ENCODE results near the gene ENOX1. TPM values are rescaled to one million over a fixed set of nuclear protein-coding genes. Genes with fewer than 3 reads are reported as not detected.
"Not testable (repeated sequence)": the region's sequence is repeated elsewhere in the genome, so short reads cannot be mapped to it uniquely, and the experiment has no call there.

The ENOX1 gene
- 5.6 TPM for polyA plus RNA-seq (2013, experiment 1 of 2)
- 6.5 TPM for polyA plus RNA-seq (2013, experiment 2 of 2)

GRCh38 chr13:43786766-43787517, at the start of gene ENOX1:
ENOX1 (minus strand) TSS chr13:43786972.
- Histone ChIP-seq H3K27ac (ENCODE audit: low read depth, low read length, severe bottlenecking) (peak within 1 kb of the TSS; percentile 8), H3K4me1 (ENCODE audit: control insufficient read depth, insufficient read depth, low read length, poor library complexity, severe bottlenecking) (no peaks in the 10 kb centered on the region), H3K36me3 (ENCODE audit: control insufficient read depth, insufficient read depth, low read length) (no peaks in the 10 kb centered on the region), H3K9me3 (ENCODE audit: control insufficient read depth, low read length) (no peaks in the 10 kb centered on the region), H3K4me3 (ENCODE audit: extremely low read depth, insufficient read depth, low read length, poor library complexity, severe bottlenecking) (peak within 1 kb of the TSS; percentile 58)
- WGBS, 2 experiments (ENCODE audit: insufficient coverage in 2 of 2), result 1% methylated on average over 59 to 84 of the region's 93 CpGs

- WGBS, 2 experiments (ENCODE audit: insufficient coverage in 2 of 2), result no CpG with 5 or more reads among the region's 2 CpGs
- Histone ChIP-seq H3K4me1 (ENCODE audit: control insufficient read depth, insufficient read depth, low read length, poor library complexity, severe bottlenecking) (peaks cover 3% of the 10 kb centered on the region), H3K9me3 (ENCODE audit: control insufficient read depth, low read length) (no peaks in the 10 kb centered on the region), H3K4me3 (ENCODE audit: extremely low read depth, insufficient read depth, low read length, poor library complexity, severe bottlenecking) (no peak overlapping the region), H3K36me3 (ENCODE audit: control insufficient read depth, insufficient read depth, low read length) (no peaks in the 10 kb centered on the region), H3K27ac (ENCODE audit: low read depth, low read length, severe bottlenecking) (no peak overlapping the region)
Observed at GRCh38 chr13:43835701-43836100, 48.9 kb upstream of the ENOX1 start.

- 100% methylated on average over 1 of the region's 2 CpGs; no CpG with 5 or more reads in 1 of the 2 experiments for WGBS, 2 experiments (ENCODE audit: insufficient coverage in 2 of 2)
- Histone ChIP-seq H3K9me3 (ENCODE audit: control insufficient read depth, low read length) (no peaks in the 10 kb centered on the region), H3K4me1 (ENCODE audit: control insufficient read depth, insufficient read depth, low read length, poor library complexity, severe bottlenecking) (no peaks in the 10 kb centered on the region), H3K36me3 (ENCODE audit: control insufficient read depth, insufficient read depth, low read length) (no peaks in the 10 kb centered on the region), H3K27ac (ENCODE audit: low read depth, low read length, severe bottlenecking) (no peak overlapping the region), H3K4me3 (ENCODE audit: extremely low read depth, insufficient read depth, low read length, poor library complexity, severe bottlenecking) (no peak overlapping the region)
Observed at GRCh38 chr13:43831088-43831487, 44.3 kb upstream of the ENOX1 start.

GRCh38 chr13:43830497-43830881, 43.7 kb upstream of the ENOX1 start:
- Histone ChIP-seq H3K4me3 (ENCODE audit: extremely low read depth, insufficient read depth, low read length, poor library complexity, severe bottlenecking) (no peak overlapping the region), H3K36me3 (ENCODE audit: control insufficient read depth, insufficient read depth, low read length) (no peaks in the 10 kb centered on the region), H3K27ac (ENCODE audit: low read depth, low read length, severe bottlenecking) (no peak overlapping the region), H3K4me1 (ENCODE audit: control insufficient read depth, insufficient read depth, low read length, poor library complexity, severe bottlenecking) (no peaks in the 10 kb centered on the region), H3K9me3 (ENCODE audit: control insufficient read depth, low read length) (no peaks in the 10 kb centered on the region)
- WGBS, 2 experiments (ENCODE audit: insufficient coverage in 2 of 2), result 88 to 91% methylated on average over 5 of the region's 5 CpGs

- H3K4me1 ChIP-seq (ENCODE audit: control insufficient read depth, insufficient read depth, low read length, poor library complexity, severe bottlenecking); H3K27ac ChIP-seq (ENCODE audit: low read depth, low read length, severe bottlenecking); H3K36me3 ChIP-seq (ENCODE audit: control insufficient read depth, insufficient read depth, low read length); H3K4me3 ChIP-seq (ENCODE audit: extremely low read depth, insufficient read depth, low read length, poor library complexity, severe bottlenecking); H3K9me3 ChIP-seq (ENCODE audit: control insufficient read depth, low read length): not testable (repeated sequence)
- no CpG with 5 or more reads among the region's 1 CpG for WGBS, 2 experiments (ENCODE audit: insufficient coverage in 2 of 2)
Observed at GRCh38 chr13:43824656-43825055, 37.9 kb upstream of the ENOX1 start.

GRCh38 chr13:43822969-43823368, 36.2 kb upstream of the ENOX1 start:
- Histone ChIP-seq H3K4me3 (ENCODE audit: extremely low read depth, insufficient read depth, low read length, poor library complexity, severe bottlenecking) (no peak overlapping the region), H3K9me3 (ENCODE audit: control insufficient read depth, low read length) (no peaks in the 10 kb centered on the region), H3K4me1 (ENCODE audit: control insufficient read depth, insufficient read depth, low read length, poor library complexity, severe bottlenecking) (no peaks in the 10 kb centered on the region), H3K36me3 (ENCODE audit: control insufficient read depth, insufficient read depth, low read length) (no peaks in the 10 kb centered on the region), H3K27ac (ENCODE audit: low read depth, low read length, severe bottlenecking) (no peak overlapping the region)
- WGBS, 2 experiments (ENCODE audit: insufficient coverage in 2 of 2), result 71 to 100% methylated on average over 1 of the region's 1 CpG

- Histone ChIP-seq H3K4me3 (ENCODE audit: extremely low read depth, insufficient read depth, low read length, poor library complexity, severe bottlenecking) (no peak overlapping the region), H3K36me3 (ENCODE audit: control insufficient read depth, insufficient read depth, low read length) (no peaks in the 10 kb centered on the region), H3K4me1 (ENCODE audit: control insufficient read depth, insufficient read depth, low read length, poor library complexity, severe bottlenecking) (peaks cover 25% of the 10 kb centered on the region), H3K27ac (ENCODE audit: low read depth, low read length, severe bottlenecking) (no peak overlapping the region), H3K9me3 (ENCODE audit: control insufficient read depth, low read length) (no peaks in the 10 kb centered on the region)
- WGBS, 2 experiments (ENCODE audit: insufficient coverage in 2 of 2), result 83% methylated on average over 2 of the region's 4 CpGs; no CpG with 5 or more reads in 1 of the 2 experiments
Observed at GRCh38 chr13:43816401-43816889, 29.7 kb upstream of the ENOX1 start.

- Histone ChIP-seq H3K9me3 (ENCODE audit: control insufficient read depth, low read length) (no peaks in the 10 kb centered on the region), H3K27ac (ENCODE audit: low read depth, low read length, severe bottlenecking) (peak overlapping the region; percentile 86), H3K4me1 (ENCODE audit: control insufficient read depth, insufficient read depth, low read length, poor library complexity, severe bottlenecking) (peaks cover 25% of the 10 kb centered on the region), H3K36me3 (ENCODE audit: control insufficient read depth, insufficient read depth, low read length) (no peaks in the 10 kb centered on the region), H3K4me3 (ENCODE audit: extremely low read depth, insufficient read depth, low read length, poor library complexity, severe bottlenecking) (no peak overlapping the region)
- 10 to 40% methylated on average over 2 of the region's 2 CpGs for WGBS, 2 experiments (ENCODE audit: insufficient coverage in 2 of 2)
Observed at GRCh38 chr13:43815204-43815603, 28.4 kb upstream of the ENOX1 start.

GRCh38 chr13:43808676-43809075, 21.9 kb upstream of the ENOX1 start:
- Histone ChIP-seq H3K27ac (ENCODE audit: low read depth, low read length, severe bottlenecking) (no peak overlapping the region), H3K36me3 (ENCODE audit: control insufficient read depth, insufficient read depth, low read length) (no peaks in the 10 kb centered on the region), H3K4me1 (ENCODE audit: control insufficient read depth, insufficient read depth, low read length, poor library complexity, severe bottlenecking) (peaks cover 6% of the 10 kb centered on the region), H3K9me3 (ENCODE audit: control insufficient read depth, low read length) (no peaks in the 10 kb centered on the region), H3K4me3 (ENCODE audit: extremely low read depth, insufficient read depth, low read length, poor library complexity, severe bottlenecking) (no peak overlapping the region)

- no peaks in the 10 kb centered on the region for H3K9me3 ChIP-seq (ENCODE audit: control insufficient read depth, low read length)
- H3K4me3 ChIP-seq (ENCODE audit: extremely low read depth, insufficient read depth, low read length, poor library complexity, severe bottlenecking), result no peak overlapping the region
- WGBS, 2 experiments (ENCODE audit: insufficient coverage in 2 of 2), result 80 to 90% methylated on average over 5 to 6 of the region's 6 CpGs
Observed at GRCh38 chr13:43805681-43806128, 18.9 kb upstream of the ENOX1 start.

GRCh38 chr13:43805071-43805468, 18.3 kb upstream of the ENOX1 start:
- peak overlapping the region; percentile 56 for H3K27ac ChIP-seq (ENCODE audit: low read depth, low read length, severe bottlenecking)

More at GRCh38 chr13:43805681-43806128, 18.9 kb upstream of the ENOX1 start:
- Histone ChIP-seq H3K4me1 (ENCODE audit: control insufficient read depth, insufficient read depth, low read length, poor library complexity, severe bottlenecking) (peaks cover 4% of the 10 kb centered on the region), H3K27ac (ENCODE audit: low read depth, low read length, severe bottlenecking) (peak overlapping the region; percentile 36), H3K36me3 (ENCODE audit: control insufficient read depth, insufficient read depth, low read length) (no peaks in the 10 kb centered on the region)

More at GRCh38 chr13:43805071-43805468, 18.3 kb upstream of the ENOX1 start:
- peaks cover 4% of the 10 kb centered on the region for H3K4me1 ChIP-seq (ENCODE audit: control insufficient read depth, insufficient read depth, low read length, poor library complexity, severe bottlenecking)
- WGBS, 2 experiments (ENCODE audit: insufficient coverage in 2 of 2), result 53 to 61% methylated on average over 2 of the region's 3 CpGs
- no peak overlapping the region for H3K4me3 ChIP-seq (ENCODE audit: extremely low read depth, insufficient read depth, low read length, poor library complexity, severe bottlenecking)
- H3K9me3 ChIP-seq (ENCODE audit: control insufficient read depth, low read length), result no peaks in the 10 kb centered on the region
- no peaks in the 10 kb centered on the region for H3K36me3 ChIP-seq (ENCODE audit: control insufficient read depth, insufficient read depth, low read length)

Data from mesodermal cell (in vitro differentiated cells).